HG03432 (cell line): ENCODE results near the gene BCOR.

ENCODE experiments used
- ATAC-seq: cut with Tn5 transposase; IDR thresholded peaks from one replicate; pipeline ENCODE4 v1.9.1; 2021; ENCODE audit warnings: mild to moderate bottlenecking, moderate library complexity; ENCODE audit not compliant: unreplicated experiment

Gene BCOR

DNA sequence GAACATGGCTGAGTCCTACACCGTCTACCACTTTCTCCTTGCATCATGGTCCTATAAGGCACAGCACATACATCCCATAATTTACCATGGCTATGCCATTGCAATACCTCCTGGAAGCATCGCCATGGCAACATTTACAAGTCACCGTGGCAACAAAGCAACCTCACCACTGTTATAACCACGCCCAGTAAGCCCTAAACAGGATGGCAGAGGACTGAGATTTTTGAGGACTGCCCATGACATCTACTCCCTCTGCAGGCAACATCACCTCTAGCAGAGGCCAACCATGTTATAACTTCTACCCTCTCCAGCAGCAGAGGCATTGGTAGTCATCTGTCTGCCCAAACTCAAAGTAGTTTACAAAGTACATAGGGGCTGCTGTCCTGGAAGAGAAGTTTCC is 29.7 kb downstream of the BCOR start:
- no peak for ATAC-seq

DNA sequence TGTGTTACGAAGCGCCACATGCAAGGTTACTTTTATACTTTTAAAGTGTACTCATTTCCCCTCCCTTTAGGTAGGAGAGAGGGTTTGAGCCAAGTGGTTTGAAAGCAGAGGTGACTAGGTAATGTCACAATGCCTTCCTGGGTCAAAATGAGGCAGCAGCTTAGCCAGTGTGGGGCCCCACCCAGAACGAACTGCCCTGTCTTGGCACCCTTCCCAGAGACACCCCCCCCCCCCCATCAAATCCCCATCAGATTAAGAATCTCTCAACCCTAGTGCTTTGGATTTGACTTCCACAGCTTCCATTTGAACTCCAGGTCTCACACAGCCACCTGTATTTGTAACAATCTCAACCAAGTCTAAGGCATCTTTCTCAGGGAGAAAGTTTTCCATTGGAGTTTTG is 31.1 kb downstream of the BCOR start:
- no peak for ATAC-seq

DNA sequence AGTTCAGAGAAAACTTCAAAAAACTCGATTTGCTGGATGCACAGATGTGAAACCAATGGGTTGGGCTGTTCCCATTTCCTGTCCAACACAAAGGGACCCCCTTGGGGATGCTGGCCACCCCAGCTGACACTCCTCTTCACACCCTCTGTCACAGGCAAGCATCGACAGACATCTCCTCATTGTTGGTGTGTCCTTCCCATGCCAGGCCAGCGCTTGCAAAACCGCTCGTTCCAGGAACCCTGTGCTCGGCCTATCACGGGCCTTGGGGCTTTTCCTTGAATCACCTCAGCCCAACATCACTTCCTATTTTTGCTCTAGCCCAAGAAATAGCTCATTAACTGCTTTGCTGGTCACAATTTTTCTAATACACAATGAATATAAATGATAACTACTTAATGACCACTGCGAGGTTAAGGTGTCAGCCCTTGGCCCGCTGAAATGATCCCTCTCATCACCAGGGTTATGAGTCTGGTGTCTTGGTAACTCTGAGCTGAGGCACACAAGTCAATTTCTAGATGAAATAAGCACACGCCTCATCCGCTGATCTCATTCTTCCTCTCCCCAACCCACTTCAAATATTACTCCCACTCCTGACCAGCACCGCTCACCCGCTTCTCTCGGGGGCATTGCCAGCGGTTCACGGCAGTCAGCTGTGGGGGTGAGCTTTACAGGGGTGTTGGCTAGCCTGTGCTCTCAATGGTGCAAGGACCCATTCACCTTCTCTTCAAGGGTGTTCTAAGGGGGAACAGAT is 32.3 kb downstream of the BCOR start:
- no peak for ATAC-seq

DNA sequence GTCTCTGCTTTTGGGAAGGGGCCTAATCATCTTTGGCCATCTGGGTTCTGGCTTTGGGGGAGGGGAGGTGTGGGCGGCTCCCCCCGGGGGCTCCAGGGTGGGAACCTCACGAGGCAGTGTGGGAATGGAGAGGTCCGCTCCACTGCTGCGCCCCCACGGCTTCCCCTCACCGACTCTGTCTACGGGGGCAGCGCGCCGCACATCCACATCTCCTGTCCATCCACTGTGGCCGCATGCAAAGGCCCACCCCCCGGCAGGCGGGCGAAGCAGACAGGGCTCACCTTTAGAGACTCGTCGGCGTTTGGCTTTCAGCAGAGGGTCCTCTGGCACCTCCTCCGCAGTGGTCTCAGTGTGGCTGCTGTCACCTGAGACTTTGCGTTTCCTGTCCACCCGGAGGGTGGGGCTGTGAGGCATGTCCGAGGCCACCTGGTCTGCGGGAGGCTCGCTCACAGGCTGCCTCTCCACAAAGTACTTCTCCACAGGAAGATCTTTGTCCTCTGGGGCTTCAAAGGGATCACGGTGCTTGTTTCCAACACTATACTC is 33.6 kb downstream of the BCOR start:
- ATAC-seq = no peak

DNA sequence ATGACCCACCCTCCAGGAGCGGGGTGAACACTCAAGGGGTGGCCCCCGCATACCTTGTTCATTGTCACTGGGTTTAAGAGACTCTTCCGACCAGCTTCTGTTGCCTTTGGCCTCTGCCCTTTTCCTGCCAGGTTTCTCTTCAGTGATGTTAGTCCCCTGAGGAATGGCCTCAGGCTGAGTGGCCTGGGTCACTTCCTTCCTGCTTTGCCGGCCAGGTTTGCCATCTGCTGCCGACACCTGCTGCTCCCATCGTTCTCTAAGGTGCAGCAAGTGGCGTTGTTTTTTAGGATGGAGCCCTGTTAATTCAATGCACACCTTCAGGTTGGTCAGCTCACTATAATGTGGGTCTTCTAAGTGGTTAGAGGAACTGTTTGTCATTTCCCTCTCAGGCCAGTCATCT is 34.2 kb downstream of the BCOR start:
- ATAC-seq = no peak

DNA sequence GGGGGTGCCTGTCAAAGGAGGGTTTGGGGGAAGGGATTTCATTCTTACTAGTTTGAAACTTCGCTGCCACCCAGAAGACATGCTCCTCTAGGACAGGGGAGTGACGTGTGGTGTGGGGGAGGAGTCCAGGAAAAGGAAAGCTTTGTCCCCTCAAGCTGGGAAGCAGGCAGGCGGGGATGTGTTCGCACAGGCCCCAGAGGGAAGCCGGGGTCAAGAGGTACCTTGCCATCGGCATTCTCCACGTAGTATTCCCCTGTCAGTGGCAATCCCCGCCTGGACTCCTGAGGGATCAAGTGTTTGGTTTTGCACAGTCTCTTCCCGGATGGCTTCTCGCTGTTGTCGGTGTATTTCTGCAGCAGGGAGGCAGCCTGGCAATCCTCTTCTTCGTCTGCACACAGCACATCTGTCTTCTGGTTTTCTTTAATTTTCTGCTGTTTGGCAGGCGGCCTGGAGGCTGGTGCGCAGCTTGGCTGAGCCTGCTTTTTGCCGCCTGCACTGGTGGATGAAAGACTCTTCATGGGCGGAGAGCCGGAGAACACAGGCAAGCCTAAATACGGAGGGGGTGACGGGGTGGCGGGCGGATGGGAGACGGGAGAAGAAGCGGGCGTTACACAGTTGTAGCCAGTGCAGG is 35.1 kb downstream of the BCOR start:
- no peak for ATAC-seq

DNA sequence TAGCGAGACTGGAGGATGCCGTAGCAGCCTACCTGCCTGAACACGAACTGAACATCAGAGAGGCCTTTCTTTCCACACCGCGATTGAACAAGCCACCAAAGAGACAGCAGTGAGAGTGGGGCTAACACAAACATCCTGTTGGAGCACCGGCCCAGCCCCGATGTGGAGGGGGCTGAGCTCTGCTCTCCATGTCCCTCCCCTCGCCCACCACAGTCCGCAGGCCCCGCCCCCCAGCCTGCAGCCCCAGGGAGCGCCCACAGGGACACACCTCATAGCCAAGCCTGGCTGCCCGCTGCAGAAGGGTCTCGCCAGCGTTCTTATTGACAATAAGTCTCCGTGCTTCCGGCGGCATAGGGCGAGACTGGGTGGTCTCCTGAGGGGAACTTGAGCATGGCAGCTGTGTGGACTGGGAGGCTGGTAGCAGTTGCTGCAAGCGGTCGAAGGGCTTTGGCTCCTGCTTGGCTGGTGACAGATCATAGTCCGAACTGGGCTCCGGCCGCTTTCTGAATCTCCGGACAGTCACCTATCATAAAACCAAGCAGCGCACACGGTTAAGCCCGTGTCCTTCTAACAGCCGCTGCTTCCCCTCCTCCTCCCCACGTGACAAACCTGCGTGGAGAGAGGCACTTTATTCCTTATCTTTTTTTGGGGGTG is 35.8 kb downstream of the BCOR start:
- ATAC-seq = no peak

DNA sequence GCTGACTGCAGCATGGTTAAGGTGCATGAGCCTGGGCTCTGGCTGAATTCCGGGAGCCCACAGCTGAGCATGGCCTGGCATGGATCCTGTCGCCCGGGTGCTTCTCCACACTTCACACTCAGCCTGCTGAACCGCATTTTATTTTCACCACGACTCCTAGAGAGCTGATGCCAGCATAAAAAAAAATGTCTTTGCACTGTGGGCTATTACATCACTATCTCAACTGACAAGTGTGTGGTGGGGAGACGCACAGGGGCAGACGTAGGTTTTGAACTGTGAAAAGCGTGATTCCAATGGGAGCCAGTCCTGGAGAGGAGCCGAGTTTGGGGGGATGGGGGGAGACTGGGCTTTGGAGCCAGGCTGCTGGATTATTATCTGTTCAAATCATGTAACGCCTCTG is 36.8 kb downstream of the BCOR start:
- ATAC-seq = no peak

DNA sequence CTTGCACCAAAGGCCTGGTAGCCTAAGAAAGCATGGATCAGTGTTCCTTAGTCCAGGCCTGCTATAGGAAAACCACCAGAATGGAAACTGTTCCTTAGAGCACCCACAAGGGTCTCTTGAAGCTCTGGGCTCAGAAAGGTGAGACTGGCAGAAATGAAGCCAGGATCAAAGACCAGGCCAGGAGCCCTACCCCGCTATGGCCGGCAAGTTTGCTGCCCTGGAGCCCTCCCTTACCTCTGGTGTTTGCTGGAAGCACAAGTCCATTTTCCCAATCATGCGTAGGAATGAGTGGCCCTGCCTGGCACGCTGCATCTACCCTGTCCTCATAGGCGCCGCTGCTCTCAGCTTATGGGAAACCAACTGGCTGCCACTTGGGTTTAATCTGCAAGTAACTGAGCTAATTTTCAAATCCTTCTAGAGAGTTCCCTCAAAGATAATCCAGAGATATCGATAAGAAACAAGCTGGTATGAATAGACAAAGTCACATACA is 37.4 kb downstream of the BCOR start:
- no peak for ATAC-seq

DNA sequence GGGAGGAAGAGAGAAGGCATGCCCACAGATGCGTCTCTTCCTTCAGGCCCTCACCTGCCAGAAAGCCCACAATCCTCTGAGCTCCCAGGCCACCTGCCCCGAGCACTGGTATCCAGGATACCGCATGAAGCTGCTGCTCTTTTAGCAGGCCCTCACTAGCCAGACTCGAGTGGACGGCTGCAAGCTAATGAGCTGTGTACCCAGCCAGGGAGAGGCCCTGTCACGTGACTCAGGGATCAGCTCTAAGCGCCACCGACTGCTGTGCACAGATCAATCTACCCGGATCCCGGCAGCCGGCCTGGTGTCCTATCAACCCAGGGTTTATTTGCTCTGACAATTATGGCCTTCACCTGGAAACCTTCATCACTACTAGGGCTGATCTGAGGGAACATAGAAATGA is 39.0 kb downstream of the BCOR start:
- no peak for ATAC-seq

DNA sequence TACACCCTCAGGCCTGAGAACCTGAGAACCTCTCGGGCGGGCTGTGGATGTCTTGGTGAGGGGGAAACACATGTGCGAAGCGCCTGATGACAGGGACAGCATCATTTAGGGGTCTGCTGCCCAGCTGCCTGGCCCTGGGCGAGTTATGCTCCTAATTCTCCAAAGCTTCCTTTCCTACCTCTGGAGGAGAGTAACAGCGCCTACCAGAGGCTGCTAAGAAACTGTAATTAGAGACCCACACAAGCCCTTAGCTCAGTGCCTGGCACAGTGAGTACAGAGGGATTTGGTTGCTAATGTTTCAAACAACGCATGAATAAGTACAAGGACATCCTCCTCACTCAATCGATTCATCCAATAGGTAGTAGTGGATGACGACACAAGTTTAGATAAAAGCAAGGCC is 40.4 kb downstream of the BCOR start:
- ATAC-seq = no peak

DNA sequence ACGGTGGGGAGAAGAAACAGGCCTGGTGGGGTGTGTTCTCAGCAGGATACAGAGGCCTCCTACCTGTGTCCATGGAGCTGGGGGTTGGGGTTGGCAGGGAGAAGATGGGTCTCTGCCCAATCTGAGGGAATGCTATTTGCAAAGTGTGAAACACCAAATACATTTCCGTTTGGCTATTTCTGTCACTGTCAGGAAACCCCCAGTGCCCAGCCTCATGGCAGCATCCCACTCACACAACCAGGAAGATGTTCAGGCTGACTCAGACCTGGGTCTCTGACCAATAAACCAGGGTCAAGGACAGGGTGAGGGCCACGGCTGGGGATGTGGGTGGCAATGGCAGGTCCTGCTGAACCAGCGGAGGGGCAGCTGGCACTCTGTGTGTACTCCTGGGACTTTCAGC is 41.3 kb downstream of the BCOR start:
- ATAC-seq = no peak

DNA sequence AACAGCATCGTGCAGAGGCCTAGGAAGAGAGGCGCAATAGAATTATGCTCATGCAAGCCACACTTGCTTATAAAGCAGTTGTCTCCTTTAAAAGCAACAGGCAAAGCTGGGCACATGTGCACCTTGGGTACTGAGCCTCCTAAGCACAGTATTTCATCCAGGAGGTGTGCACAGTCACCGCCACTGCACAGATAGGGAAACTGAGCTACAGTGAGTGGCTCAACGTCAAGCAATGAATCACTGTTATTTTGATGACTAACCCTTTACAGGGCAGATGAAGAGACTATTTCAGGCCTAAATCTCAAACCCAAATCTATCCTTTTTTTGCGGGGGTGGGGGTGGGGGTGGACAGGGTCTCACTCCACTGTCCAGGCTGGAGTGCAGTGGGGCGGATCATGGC is 42.3 kb downstream of the BCOR start:
- no peak for ATAC-seq

DNA sequence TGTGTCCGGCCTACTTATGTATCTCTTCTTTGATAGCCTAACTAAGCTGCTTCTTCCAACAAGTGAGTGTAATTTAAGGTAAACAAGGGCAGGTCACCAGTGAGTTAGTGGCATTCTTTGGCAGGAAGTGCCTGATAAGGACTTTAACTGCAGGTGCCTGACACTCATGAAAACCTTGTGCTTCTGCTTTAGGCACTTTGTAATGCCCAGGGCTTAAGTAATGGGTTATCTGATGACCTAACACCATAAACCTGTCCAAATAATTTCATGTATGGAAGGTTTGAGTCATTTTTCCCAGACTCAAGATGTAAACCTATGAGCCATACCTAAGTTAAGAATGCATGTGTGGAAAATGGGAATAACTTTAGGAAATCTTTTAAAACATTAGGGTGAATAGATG is 43.0 kb downstream of the BCOR start:
- ATAC-seq = no peak

DNA sequence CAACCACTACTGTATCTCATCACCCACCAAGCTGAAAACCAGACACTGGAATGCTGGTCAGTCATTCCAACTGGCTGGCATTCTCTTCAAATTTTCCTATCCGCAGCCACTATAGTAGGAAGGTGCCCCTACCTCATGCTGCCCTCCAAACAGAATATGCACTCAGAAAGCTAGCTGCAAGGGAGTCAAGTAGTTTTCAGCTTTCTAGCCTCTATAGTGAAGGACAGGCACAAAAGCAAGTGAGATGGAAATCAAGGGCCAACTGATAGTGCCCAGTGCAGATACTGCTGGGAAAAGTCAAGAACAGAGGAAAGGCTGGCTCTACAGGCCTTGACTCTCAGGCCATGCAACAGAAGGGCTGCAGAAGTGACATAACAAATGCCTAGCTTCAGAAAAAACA is 47.2 kb downstream of the BCOR start:
- ATAC-seq = no peak

DNA sequence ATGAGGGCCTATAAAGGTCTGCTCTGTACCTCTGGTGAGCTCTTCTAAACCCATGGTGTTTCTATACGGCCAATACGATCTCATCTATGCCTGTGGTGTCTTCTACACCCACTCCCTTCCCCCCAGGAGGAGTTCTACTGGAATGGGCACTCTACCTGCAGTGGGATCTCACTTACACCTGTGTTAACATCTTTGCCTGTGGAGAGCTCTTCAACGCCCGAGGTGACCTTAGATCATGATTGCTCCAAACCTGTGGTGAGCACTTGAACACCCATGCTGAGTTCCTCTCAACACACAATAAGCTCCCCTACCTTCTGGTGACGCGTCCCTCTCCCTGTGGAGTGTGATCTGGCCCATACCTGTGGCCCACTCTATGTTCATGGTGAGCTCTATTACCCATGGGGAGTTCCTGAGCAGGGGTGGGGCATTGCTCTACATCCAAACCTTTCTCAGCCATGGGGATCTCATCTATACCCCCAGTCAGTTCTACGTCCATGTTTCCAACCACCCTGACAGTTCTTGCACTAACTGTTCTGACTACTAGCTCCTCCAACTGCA is 48.6 kb downstream of the BCOR start:
- ATAC-seq = no peak

DNA sequence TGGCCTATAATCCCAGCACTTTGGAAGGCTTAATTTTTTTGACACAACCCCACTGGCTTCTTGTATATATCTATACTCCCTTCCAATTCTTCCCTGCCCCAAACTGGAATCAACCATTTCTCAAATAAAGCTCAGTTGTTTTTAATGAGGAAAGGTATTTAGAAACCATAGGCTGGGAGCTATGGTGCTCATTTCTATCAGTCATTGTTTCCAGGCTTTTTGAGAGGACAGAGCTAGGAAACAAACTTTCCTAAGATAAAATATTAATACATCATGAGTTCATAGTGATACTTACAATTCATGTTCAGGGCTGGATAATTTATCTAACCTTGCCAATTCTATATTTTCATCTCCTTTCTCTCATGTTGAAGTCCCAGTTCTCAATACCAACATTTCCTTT is 50.3 kb downstream of the BCOR start:
- ATAC-seq = no peak

DNA sequence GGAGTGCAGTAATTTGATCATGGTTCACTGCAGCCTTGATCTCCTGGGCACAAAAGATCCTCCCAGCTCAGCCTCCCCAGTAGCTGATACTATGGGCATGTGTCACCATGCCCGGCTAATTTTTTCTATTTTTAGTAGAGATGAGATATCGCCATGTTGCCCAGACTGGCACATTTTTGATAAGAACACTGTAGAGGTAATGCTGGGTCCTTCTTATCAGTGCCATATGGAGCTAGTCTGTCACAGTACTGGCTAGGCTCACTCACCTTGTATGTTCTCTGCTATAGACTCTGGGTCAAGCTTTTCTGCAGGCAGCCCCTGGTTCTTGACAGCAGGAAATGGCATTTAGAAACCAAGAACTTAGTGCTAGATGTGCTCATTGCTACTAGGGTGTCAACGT is 53.9 kb downstream of the BCOR start:
- no peak for ATAC-seq

DNA sequence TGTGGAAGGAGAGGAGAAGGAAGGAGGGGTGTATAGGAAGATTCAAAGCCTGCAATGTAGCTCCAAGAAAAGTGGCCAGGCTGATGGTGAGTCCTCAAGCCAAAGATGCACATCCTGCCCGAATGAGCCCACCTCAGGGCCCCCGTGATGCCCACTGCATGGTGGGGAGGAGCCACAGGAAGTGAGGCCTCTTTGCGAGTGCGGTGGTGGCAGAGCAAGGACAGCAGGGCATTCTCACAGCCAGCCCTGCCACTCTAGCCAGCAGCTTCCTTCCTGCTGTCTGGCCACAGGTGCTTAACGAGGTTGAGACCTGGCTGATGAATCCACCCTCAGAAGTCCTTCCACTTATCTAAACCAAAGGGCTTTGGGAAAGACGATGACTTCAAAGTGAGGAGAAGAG is 55.8 kb downstream of the BCOR start:
- no peak for ATAC-seq

DNA sequence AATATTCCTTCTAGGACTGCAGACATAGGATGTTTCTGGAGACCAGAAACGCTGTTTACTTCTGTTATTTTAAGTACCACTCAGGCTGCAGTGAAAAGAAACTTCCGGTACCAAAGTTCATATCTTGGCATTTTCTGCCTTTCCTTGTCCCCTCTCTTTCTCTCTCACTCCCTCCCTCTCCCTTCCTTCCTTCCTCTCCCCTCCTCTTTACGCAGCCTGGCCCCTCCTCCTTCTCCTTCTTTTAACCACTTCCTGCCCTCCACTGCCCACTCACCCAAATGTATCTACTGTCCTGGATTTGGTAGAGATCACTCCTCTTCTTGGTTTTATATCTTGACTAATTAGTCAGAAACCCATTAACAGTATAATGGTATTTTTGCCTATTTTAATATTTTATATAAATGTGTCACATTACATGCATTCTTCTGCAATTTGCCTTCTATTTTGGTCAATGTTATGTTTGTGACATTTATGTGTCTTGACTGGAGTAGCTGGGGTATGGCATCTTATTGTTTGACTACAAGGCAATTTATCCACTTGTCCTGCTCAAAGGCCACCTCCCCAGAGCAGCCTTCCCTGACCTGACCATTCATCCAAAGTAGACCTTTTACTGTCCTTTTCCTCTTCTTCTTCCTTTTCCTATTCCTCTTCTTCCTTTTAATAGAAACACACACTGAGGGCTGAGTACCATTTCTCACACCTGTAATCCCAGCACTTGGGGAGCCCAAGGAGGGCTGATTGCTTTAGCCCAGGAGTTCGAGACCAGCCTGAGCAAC is 56.9 kb downstream of the BCOR start:
- no peak for ATAC-seq

DNA sequence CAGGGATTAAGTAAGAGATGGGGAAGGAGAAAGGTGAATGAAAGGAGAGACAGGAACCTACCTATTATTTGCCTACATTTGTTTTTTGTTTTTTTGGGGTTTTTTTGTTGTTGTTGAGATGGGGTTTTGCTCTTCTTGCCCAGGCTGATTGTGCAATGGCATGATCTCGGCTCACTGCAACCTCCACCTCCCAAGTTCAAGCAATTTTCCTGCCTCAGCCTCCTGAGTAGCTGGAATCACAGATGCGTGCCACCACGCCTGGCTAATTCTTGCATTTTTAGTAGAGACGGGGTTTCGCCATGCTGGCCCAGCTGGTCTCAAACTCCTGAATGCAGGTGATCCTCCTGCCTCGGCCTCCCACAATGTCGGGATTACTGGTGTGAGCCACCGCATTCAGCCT is 57.9 kb downstream of the BCOR start:
- ATAC-seq = no peak
